Effector CD8-positive, alpha-beta T cell (primary cell): Measurements from ENCODE around the gene FAM219A.

Source experiments
- DNase-seq: peaks from one replicate; lab custom pipeline; 2025; lab: John Stamatoyannopoulos, UW

Gene FAM219A

GRCh38 chr9:34400686-34401602 is 57.4 kb downstream of the FAM219A start:
- DNase-seq = no peak

- no peak for DNase-seq
Measured at GRCh38 chr9:34400275-34400674, 58.1 kb downstream of the FAM219A start.

DNA sequence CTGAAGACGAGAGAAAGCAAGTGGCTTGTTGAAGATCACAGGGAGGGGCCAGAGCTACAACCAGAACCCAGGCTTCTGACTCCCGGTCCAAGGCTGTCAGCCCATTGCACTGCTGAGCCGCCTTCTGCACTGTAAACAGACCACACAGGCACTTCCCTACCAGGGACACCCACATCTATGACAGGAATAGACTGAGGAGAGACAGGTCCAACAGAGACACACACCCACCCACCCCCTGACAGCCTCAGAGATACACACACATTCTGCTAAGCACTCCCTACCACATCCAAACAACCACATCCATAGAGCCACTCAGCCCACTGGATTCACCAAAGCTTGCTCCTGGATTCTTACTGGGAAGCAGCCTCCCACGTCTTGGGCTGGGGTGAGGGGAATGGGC is 58.6 kb downstream of the FAM219A start:
- no peak for DNase-seq

DNA sequence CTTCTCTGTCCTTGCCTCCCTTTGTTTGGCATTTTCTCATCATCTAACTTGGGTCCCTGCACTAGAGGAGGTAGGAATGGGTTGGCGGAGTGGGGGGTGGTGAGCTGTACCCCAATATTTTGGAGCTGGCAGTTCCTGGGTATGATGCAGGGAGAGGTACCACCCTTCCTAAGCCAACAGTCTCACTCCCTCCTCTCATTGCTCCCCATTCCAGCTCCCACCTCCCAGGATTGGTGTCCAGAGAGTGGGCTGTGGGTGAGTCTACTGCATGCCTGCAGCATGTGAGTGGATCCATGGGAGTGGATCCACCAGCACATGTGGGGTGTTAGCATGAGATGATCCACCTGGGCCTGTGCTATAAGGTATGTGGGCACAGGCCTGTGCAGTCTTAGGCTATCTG is 59.5 kb downstream of the FAM219A start:
- DNase-seq = no peak

DNA sequence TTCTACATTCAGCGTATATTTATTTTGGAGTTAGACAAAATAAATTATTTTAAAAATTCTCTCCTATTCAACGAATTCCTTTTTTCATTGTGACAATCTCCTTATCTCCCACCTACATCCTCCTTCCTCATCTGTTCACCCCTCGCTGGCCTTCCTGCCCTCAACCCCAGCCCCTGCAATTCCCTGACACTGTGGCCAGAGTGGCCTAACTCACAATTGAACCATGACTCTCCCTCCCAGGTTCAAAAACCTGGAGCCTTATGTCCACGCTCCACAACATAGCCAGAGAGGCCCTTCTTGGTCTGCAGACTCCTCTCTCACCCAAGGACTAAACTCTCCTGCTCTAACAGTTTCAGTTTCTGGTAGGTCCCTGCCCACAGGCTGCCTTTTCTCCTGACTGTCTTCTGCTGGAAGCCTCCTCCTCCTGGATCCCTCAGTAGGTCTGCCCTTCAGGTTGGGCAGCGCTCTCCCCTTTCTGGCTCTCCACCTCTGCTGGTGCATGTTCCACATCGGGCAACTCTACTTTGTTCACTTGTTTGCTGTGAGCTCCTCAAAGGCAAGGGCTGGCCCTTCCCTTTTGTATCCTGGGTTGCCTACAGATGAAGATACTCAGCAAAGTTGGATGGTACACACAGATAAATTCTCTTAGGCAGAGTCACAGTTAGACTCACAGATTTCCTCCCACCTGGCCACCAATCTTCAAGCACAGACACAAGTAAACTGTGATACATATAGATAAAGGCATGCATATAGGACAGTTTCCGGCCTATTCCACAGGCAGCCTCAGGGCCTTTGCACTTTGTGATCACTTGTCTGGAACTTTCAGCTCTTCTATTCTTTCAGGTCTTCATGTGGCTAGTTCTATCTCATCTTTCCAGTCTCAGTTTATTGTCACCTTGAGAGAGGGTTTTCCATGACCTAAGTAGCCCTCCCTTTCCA is 61.8 kb downstream of the FAM219A start:
- no peak for DNase-seq

DNA sequence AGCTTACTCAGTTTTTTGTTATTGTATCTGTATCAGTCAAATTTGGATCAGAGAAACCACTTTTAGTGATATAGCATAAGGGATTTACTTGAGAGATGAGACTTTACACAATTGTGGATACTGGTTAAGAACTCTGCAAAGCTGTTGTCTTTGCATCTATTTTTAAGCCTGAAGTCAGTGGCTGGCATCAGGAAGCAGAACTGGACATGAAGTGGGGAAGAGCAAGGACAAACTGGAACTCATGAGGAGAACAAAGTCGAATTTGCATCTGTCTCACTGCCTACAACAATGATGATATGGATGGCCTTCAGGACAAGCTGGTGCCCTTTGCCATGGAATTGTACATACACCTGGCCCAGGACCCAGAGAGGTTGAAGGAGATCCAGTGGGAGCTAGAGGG is 65.9 kb downstream of the FAM219A start:
- DNase-seq = no peak

DNA sequence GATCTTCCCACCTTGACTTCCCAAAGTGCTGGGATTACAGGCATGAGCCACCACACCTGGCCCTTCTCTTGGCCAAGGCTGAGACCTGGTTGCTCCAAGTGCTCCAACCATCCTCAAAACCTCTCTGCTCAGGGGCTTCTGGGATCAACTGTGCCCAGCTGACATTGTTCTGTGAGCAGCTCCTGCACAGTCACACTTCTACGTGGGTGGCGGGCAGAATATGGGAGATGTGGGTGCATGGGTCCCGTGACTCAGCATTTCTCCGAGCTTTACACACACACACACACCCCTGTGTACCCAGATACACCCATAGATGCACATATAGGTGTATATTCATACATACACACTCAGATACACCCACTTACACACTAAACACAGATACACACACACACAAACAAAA is 71.1 kb downstream of the FAM219A start:
- no peak for DNase-seq

GRCh38 chr9:34386656-34387055 is 71.7 kb downstream of the FAM219A start:
- no peak for DNase-seq

GRCh38 chr9:34385561-34386230 is 72.7 kb downstream of the FAM219A start:
- no peak for DNase-seq

DNA sequence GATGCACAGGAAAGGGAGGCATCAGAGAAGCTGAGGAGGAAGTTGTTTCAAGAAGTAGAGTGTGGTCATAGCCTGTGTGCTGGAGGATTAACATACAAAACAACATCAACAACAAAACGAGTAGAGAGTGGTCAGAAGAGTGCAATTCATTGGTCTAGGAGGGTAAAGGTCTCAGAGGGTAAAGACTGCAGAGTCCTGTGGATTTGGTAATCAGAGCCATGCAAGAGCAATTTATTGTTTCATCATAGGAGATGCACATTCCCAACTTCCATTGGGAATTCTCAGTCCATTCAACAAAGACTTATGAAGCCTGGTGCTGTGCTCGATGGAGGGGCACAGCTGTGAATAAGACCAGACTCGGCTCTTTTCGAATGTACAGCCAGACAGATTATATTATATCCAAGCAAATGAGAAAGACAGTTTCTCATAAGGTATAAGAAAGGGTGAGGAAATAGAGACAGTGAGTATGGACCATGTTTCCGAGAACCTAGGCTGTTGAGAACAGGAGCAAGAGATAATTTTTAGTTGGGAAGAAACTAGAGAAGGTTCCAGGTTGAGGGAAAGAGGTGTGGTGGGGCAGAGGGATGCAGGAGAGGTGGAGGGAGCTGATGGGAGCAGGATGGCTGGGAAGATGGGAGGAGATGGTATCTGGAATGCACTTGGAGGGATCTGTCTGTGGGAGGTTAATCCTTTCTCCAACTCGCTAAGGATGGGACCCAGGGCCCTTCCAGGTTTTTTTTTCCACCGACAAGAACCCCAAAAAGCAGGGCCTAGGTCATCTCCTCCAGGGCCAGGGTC is 73.8 kb downstream of the FAM219A start:
- DNase-seq = no peak

DNA sequence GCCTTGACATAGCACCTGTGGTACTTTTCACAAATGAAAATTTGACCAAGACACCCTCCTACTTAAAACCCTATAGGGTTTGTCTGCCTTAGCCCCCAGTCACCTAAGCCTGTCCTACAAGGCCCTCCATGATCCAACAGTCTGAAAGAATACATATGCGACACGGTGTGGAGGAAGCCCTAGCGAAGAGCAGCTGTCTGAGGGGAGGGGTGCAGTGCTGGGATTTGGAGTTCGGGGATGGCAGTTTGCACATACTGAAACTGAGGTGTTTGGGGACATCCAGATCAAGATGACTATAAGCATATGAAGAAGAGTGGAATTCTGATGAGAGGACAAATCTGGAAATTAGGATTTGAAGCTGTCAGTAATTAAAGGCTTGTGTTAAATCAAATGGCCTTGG is 74.5 kb downstream of the FAM219A start:
- DNase-seq = no peak

GRCh38 chr9:34382879-34383278 is 75.5 kb downstream of the FAM219A start:
- no peak for DNase-seq

- DNase-seq = no peak
Measured at GRCh38 chr9:34382054-34382453, 76.3 kb downstream of the FAM219A start.

GRCh38 chr9:34381323-34381722 is 77.0 kb downstream of the FAM219A start:
- no peak for DNase-seq

GRCh38 chr9:34380511-34381315 is 77.7 kb downstream of the FAM219A start:
- peak; percentile 73 for DNase-seq

- DNase-seq = no peak
Measured at GRCh38 chr9:34380034-34380510, 78.3 kb downstream of the FAM219A start.

DNA sequence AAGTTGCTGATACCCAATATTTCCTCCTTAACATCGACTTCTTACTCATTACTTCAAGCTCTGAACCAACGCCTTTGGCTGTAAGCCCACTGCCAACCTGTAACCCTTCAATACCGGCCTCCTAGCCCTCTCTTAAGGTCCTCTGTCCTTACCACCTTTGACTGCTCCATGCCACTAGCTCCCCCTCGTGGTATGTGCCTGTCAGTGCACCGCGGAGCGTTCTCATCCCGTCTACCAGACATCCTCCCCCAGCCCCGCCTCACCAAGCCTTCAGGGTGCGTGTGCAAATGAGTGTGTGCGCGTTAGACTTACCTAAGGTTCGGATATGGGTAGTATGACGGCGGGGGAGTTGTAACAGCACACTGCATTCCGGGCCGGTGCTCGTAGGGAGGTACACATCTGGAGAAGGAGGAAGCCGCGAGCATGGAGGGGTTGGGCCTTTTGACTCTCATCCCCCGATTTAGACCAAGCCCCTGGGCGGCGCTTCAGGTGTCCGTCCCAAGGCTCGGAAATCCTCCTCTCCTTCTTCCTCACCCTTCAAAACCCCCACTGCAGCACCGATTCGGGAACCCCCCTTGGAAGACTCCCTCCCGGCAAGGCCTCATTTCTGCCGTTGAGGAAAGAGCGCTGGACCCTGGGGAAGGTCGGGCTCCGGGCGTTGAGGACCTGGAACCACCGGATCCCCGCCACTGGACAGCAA is 78.9 kb downstream of the FAM219A start:
- peak; percentile 83 for DNase-seq

GRCh38 chr9:34378376-34379060 is 79.9 kb downstream of the FAM219A start:
- DNase-seq = no peak

- no peak for DNase-seq
Measured at GRCh38 chr9:34377404-34377746, 81.0 kb downstream of the FAM219A start.
